Muscle of leg (tissue), 11 donors: Measurements from ENCODE around the gene KIF5B. TPM values are rescaled to one million over a fixed set of nuclear protein-coding genes. Genes with fewer than 3 reads are reported as not detected.
"Not testable (repeated sequence)": the region's sequence is repeated elsewhere in the genome, so short reads cannot be mapped to it uniquely, and the experiment has no call there.

Experiments used
- DNase-seq: peaks from one replicate; pipeline ENCODE4 v3.0.0; 2013
- H3K27ac ChIP-seq: one replicate; pipeline ENCODE4 v1.5.1; 2013; ENCODE audit warnings: mild to moderate bottlenecking, low read length, control low read depth
- H3K27me3 ChIP-seq: one replicate; pipeline ENCODE4 v1.6.1; 2013; ENCODE audit warnings: low read length; ENCODE audit not compliant: control insufficient read depth, insufficient read depth
- H3K36me3 ChIP-seq: one replicate; pipeline ENCODE4 v1.6.1; 2013; ENCODE audit warnings: low read length; ENCODE audit not compliant: control insufficient read depth, insufficient read depth
- H3K4me1 ChIP-seq: one replicate; pipeline ENCODE4 v1.6.1; 2013; ENCODE audit warnings: low read length; ENCODE audit not compliant: control insufficient read depth, insufficient read depth
- H3K4me3 ChIP-seq: one replicate; pipeline ENCODE4 v1.5.1; 2013; ENCODE audit warnings: low read length, control low read depth
- H3K9me3 ChIP-seq: replicated peaks from 2 replicates; pipeline ENCODE4 v1.6.1; 2013; ENCODE audit warnings: low read depth, low read length; ENCODE audit not compliant: control insufficient read depth
- WGBS: methylation state at CpG from one replicate; pipeline ENCODE4 v1.1.5; 2013; ENCODE audit warnings: missing lambda C conversion rate; ENCODE audit not compliant: insufficient coverage; 5-methylcytosine and 5-hydroxymethylcytosine counted together
- polyA plus RNA-seq, 8 donors: library from polyadenylated mRNA; unstranded; fragments of 120-200 nt; gene quantifications; one replicate each; pipeline versions ENCODE4 v1.2.1 to v1.2.3, GENCODE V29; 2013; ENCODE audit warnings: inconsistent platforms in 1 of 8, low replicate concordance in 1 of 8; ENCODE audit not compliant: insufficient read length in 8 of 8, insufficient read depth in 1 of 8
- total RNA-seq: library from RNA; stranded (reverse); fragments of 120-200 nt; gene quantifications from one replicate; pipeline ENCODE4 v1.2.4, GENCODE V29; 2013

Gene KIF5B
- total and polyA plus RNA-seq, 9 donors, result 82.3 to 166 (median 144) TPM

GRCh38 chr10:32093650-32094049, 37.4 kb upstream of the KIF5B start:
- H3K27ac ChIP-seq, result no peak overlapping the region
- no peaks in the 10 kb centered on the region for H3K36me3 ChIP-seq
- H3K27me3 ChIP-seq, result no peaks in the 10 kb centered on the region
- DNase-seq, result no peak
- 88% methylated on average over 2 of the region's 2 CpGs for WGBS
- H3K4me3 ChIP-seq, result no peak overlapping the region
- H3K4me1 ChIP-seq, result no peaks in the 10 kb centered on the region
- peaks cover 3% of the 10 kb centered on the region for H3K9me3 ChIP-seq

DNA sequence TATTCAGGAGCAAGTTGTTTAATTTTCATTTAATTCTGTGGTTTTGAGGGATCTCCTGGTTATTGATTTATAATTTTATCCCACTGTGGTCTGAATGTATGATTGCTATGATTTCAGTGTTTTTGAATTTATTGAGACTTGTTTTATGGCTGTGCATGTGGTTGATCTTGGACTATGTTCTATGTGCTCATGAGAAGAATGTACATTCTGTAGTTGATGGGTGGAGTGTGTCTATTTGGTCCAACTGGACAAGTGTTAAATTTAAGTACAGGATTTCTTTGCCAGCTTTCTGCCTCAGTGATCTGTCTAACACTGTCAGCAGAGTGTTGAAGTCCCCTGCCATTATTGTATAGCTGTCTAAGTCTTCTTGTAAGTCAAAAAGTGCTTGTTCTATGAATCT, 34.8 kb upstream of the KIF5B start:
- no peak overlapping the region for H3K4me3 ChIP-seq
- H3K27me3 ChIP-seq, result no peaks in the 10 kb centered on the region
- H3K36me3 ChIP-seq, result no peaks in the 10 kb centered on the region
- peak; percentile 25 for DNase-seq
- H3K27ac ChIP-seq, result no peak overlapping the region
- H3K9me3 ChIP-seq, result no peaks in the 10 kb centered on the region
- H3K4me1 ChIP-seq, result no peaks in the 10 kb centered on the region

DNA sequence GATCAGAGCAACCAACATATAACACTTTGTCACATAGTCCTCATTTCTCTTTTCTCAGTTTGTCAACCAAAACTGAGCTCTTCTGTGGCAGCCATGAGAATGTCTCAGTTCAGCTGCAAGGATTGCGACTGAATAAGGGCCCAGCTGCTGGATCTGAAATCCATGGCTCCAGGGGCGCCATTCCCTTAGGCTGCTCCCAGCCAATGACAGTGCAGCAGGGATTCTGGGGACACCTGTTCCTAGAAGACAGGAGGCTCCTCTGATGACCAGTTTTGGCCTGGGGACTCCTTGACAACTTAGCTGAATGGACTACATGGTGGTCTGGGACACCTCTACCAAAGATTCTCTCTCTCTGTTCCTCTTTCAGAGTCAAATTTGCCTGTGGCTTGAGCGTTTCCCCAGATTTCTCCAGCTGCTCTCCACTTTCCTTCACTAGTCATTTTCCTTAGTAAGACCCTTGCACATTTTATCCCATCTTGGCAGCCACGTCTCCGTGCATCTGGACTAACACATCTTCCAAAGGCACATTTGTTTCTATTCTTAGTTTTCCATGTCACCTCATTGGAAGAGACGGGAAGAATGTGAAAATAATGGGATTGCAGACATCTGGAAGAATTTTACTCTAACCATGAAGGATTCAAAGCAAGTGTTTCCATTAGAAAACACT, 28.1 kb upstream of the KIF5B start:
- 23% methylated on average over 4 of the region's 6 CpGs for WGBS
- DNase-seq, result peak; percentile 98

GRCh38 chr10:32077896-32078485, 21.8 kb upstream of the KIF5B start:
- no peaks in the 10 kb centered on the region for H3K9me3 ChIP-seq
- no peak overlapping the region for H3K4me3 ChIP-seq
- DNase-seq, result no peak
- no peak overlapping the region for H3K27ac ChIP-seq
- no peaks in the 10 kb centered on the region for H3K4me1 ChIP-seq
- no peaks in the 10 kb centered on the region for H3K36me3 ChIP-seq
- WGBS, result 77% methylated on average over 4 of the region's 6 CpGs
- H3K27me3 ChIP-seq, result no peaks in the 10 kb centered on the region

More for the DNA sequence above, 28.1 kb upstream of the KIF5B start:
- Histone ChIP-seq H3K36me3 (no peaks in the 10 kb centered on the region), H3K4me1 (peaks cover 5% of the 10 kb centered on the region), H3K9me3 (no peaks in the 10 kb centered on the region), H3K27me3 (no peaks in the 10 kb centered on the region), H3K27ac (peak overlapping the region; percentile 74), H3K4me3 (no peak overlapping the region)

- H3K27me3 ChIP-seq, result no peaks in the 10 kb centered on the region
- H3K27ac ChIP-seq, result no peak overlapping the region
- H3K4me1 ChIP-seq, result no peaks in the 10 kb centered on the region
- H3K36me3 ChIP-seq, result no peaks in the 10 kb centered on the region
- DNase-seq, result peak; percentile 29
- WGBS, result no CpG with 5 or more reads among the region's 1 CpG
- H3K9me3 ChIP-seq, result no peaks in the 10 kb centered on the region
- no peak overlapping the region for H3K4me3 ChIP-seq
Measured at GRCh38 chr10:32073659-32074058, 17.4 kb upstream of the KIF5B start.

DNA sequence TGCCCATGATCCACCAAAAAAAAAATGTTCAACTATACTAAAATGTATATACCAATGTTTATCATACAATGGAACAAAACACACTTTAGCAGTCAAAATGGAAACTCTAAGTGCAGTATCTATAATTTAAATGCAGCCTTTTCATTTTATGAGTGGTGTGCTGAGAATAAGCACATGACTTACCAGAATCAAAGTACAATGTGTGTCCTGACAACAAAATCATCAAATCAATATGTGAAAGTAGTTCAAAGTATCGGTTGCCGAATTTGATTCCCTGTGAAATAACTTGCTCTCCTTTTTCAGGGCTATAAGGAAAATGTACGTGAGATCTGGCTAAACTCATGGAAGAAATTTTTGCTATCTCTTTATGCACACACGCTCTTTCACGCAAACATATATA, 16.9 kb upstream of the KIF5B start:
- no CpG with 5 or more reads among the region's 5 CpGs for WGBS
- Histone ChIP-seq H3K9me3 (no peaks in the 10 kb centered on the region), H3K36me3 (no peaks in the 10 kb centered on the region), H3K27me3 (no peaks in the 10 kb centered on the region), H3K4me3 (no peak overlapping the region), H3K27ac (no peak overlapping the region), H3K4me1 (no peaks in the 10 kb centered on the region)
- no peak for DNase-seq

DNA sequence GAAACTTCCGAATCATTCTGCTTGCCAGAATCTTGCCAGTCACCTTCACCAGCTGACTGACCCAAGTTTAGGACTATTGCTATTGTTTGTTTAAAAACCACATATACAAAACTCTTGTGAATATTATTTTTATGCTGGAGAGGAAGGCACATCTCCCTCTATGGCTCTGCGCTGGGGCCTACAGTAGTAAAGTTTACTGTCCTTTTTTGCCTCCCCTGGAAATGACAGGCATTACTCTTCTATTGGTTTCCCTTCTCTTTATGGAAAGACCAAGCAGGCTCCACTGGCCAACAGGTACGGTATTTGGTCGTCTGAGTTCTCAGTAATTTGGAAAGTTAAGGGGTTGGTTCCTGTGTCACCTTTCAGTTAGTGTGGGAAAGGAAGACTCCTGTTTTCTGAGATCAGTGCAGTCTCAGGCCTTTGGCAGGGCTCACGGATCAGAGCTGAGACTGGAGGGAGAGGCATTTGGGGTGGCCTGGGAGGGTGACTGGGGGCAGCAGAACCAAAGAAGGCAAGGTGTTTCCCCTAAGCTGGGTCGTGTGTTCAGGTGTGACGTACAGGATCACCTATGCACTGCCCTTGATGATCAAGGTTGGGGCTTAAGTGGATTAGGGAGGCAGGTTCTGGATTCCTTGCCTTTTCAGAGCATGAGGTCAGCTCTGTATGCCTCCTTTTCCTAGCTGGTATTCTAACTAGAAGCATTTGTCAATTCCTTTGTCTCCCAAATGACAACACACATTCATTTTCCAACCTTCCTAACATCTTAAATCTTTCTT, 16.0 kb upstream of the KIF5B start:
- WGBS, result 45% methylated on average over 5 of the region's 7 CpGs
- Histone ChIP-seq H3K9me3 (no peaks in the 10 kb centered on the region), H3K36me3 (no peaks in the 10 kb centered on the region), H3K27ac (no peak overlapping the region), H3K4me1 (no peaks in the 10 kb centered on the region), H3K27me3 (no peaks in the 10 kb centered on the region), H3K4me3 (no peak overlapping the region)
- no peak for DNase-seq

DNA sequence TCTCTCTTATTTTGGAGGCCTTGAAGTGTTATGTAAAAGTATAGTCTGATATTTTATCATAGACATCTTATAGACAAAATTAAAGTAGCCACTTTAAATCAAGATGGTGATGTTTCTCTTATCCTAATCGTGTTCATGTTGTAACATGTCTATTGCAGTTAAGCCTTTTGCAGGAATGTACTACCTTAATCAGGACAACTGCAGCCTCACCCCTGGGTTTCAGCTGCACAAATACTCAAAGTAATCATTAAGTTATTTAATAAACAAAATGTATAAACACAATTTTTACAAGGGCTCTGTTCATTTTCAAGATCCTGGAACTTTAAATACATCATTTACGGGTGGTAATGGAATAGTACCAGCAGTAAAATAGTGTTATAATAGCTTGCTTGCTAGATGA, 14.4 kb upstream of the KIF5B start:
- no peaks in the 10 kb centered on the region for H3K36me3 ChIP-seq
- no peak for DNase-seq
- H3K4me3 ChIP-seq, result no peak overlapping the region
- no peaks in the 10 kb centered on the region for H3K9me3 ChIP-seq
- no peaks in the 10 kb centered on the region for H3K27me3 ChIP-seq
- H3K27ac ChIP-seq, result no peak overlapping the region
- WGBS, result no CpG with 5 or more reads among the region's 2 CpGs
- H3K4me1 ChIP-seq, result no peaks in the 10 kb centered on the region

DNA sequence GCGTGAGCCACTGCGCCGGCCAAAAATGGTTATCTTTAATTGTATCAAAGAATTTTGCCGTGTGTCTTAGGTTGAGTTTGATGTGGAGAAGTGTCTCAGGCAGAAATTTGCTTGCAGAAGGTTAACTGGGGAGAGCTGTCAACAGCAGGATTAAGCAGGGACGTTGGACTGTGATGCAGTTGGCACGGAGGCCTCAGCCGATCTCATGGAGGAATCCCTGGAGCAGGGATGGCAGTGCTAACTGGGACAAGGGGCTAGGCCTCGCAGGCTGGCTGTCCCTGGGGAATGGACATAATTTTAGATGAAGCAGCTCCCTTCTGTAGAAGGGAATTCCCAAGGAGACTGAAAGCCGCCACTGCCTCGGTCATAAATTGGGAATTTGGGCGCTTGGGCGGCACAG, 12.3 kb upstream of the KIF5B start:
- no peak overlapping the region for H3K4me3 ChIP-seq
- H3K27ac ChIP-seq, result no peak overlapping the region
- no peaks in the 10 kb centered on the region for H3K36me3 ChIP-seq
- no peak for DNase-seq
- no peaks in the 10 kb centered on the region for H3K9me3 ChIP-seq
- WGBS, result 75% methylated on average over 10 of the region's 12 CpGs
- no peaks in the 10 kb centered on the region for H3K4me1 ChIP-seq
- no peaks in the 10 kb centered on the region for H3K27me3 ChIP-seq

DNA sequence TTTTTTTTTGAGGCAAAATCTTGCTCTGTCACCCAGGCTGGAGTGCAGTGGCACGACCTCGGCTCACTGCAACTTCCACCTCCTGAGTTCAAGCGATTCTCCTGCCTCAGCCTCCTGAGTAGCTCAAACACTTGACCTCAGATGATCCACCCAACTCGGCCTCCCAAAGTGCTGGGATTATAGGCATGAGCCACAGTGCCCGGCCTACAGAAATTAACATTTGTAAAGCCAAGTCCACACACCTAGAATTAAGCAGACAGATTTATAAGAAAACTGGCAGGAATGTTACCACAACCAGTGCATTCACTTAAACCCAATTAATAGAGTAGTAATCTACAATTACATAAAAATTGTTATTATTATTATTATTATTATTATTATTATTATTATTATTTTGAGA, 11.7 kb upstream of the KIF5B start:
- H3K4me1 ChIP-seq, H3K27ac ChIP-seq, DNase-seq, H3K36me3 ChIP-seq, H3K27me3 ChIP-seq, H3K9me3 ChIP-seq, H3K4me3 ChIP-seq: not testable (repeated sequence)
- 87% methylated on average over 3 of the region's 5 CpGs for WGBS
